ENCODE measurements around the gene STAT6.
"Not testable (repeated sequence)": the region's sequence is repeated elsewhere in the genome, so short reads cannot be mapped to it uniquely, and the experiment has no call there.

STAT6 gene

DNA sequence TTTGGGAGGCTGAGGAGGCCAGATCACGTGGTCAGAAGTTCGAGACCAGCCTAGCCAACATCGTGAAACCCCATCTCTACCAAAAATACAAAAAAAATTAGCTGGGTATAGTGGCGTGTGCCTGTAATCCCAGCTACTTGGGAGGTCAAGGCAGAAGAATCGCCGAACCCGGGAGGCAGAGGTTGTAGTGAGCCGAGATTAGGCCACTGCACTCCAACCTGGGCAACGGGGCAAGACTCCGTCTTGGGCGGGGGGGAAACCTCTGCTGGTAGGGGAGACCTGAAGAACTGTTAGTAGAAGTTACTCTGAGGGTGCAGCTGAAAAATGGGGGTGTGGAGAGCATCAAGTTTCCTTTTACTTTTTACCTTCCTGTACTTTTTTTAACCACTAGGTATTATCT, 14.9 kb upstream of the STAT6 start:
- no peak for DNase-seq

DNA sequence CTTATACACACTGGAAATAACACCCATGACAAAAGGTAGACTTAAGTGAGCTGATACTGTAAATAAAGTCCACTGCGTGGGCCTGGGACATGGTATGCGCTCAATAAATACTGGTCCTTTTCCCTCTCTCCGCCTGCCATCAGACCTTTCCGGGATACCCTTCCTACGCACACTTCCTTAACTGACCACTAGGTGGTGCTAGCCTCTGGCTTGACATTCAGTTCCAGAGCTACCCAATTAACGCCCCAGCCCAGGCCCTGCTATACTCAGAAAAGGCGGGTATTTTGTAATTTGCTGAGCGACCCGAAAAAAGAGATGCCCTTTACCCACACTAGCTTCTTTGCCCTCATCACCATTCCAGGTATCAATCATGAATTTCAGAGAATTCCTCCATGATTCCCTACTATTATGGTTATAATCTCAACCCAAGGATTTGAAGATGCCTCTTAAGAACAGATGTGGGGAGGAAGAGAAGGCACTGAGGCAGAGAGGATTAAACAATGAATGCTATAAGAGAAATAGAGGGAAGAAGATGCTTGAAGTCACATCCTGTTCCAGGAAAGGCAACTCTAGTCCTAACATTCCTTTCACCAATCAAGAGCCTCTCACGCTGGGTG, 13.2 kb upstream of the STAT6 start:
- DNase-seq = peak; percentile 76

DNA sequence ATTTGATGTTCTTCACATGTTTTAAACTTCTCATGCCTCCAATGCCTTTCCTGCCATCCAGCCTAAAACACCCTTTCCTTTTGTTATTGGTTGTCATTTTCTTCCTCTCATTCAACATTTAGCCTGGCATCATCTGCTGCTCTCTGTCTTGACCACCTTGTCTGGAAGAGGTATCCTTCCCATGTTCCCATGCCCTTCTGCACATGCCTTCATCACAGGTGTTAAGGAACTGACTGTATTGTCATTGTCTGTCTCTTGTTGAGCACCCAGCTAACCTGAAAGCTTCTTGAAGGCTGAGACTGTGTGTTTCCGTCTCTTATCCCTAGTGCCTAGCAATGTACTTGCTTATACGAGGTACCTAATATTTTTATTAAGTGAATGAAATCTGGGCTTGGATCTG, 12.7 kb upstream of the STAT6 start:
- no peak for DNase-seq

DNA sequence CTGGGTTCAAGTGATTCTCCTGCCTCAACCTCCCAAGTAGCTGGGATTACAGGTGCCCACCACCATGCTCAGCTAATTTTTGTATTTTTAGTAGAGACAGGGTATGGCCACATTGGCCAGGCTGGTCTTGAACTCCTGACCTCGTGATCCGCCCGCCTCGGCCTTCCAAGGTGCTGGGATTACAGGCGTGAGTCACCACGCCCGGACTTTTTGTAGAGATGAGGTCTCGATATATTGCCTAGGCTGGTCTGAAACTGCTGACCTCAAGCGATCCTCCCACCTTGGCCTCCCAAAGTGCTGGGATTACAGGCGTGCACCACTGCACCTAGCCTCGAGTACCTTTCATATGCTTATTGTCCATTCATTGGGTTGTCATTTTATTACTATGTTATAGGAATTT, 9.6 kb upstream of the STAT6 start:
- not testable (repeated sequence) for DNase-seq

DNA sequence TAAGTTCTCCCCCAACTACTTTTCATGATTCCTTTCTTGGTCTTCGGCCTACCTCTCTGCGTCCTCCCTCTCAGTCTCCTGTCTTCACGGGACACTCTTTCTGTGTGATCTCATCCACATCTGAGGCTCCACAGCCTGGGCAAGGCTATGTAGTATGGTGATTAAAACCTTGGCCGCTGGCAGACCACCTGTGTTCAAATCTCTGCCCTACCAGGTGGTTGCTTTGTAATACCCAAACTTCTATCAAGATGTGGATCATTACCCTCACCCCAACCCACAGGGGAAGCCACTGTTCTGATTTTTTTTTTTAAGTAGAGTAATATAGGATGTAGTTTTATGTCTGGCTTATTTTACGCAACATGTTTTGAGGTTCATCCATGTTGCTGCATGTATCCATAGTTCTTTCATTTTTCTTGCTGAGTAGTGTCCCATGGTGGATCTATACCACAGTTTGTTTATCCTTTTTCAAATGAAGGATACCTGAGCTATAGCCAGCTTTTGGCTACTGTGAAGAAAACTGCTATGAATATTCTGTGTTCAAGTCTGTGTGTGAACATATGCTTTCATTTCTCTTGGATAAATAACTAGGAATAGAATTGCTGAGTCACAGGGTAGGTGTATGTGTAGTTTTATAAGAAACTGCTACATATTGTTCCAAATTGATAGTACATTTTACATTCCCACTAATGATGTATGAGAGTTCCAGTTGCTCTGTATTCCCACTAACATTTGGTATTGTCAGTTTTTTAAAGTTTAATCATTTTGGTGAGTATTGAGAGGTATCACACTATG, 8.3 kb upstream of the STAT6 start:
- DNase-seq = no peak

DNA sequence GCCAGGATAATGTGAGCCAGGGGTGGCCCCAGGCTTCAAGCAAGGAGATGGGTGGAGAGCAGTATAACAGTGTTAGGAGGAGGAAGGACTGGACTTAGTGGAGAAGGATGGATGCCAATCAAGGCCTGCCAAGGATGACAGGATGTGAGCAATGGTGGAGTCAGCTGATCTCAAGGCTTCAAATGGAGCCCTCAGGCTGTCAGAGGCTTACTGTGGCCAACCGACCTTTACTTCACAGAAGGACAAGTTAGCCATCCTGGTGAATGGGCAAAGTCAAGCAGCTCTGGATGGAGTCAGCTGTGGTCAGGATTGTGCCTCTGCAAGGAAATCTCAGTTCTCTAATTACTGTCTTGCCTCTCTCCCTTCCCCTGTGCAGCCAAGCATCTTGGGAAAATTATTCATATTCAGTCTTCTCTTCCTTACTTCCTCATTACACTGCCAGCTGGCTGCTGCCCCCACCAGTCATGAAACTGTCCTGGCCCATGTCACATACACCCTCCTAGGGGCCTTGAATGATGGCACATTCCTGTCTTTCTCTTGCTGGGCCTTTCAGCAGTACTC, 7.6 kb upstream of the STAT6 start:
- peak; percentile 40 for DNase-seq

DNA sequence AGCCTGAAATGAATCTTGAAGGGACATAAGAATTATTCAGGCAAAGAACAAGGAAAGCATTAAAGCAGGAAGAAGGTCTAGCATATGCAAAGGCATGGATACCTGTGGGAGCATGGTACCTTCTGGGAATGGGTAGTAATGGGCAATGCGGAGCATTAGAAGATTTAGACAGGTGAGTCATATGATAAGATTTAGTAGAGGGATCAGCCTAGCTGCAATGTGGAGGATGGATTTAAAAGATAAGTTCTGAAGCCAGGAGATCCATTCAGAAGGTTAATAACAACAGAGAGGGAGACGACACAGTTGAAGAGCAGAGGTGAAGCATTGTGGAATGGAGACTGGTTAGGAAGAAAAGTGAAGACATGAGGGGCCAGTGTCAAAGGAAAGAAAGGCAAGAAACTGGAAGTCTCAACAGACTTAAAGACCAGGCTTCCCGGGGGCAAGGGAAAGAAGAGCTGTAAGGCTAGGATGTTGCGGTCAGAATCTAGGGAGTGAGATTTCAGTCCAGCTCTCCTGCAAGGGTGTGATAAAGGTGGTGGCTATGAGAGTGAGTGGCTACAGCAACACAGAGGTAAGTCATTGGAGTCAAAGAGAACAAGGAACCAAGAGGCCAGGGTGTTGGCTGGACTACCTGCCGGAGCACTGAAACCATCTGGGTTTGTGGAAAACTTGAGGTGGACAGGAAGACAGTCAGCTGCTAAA, 5.6 kb upstream of the STAT6 start:
- no peak for DNase-seq

DNA sequence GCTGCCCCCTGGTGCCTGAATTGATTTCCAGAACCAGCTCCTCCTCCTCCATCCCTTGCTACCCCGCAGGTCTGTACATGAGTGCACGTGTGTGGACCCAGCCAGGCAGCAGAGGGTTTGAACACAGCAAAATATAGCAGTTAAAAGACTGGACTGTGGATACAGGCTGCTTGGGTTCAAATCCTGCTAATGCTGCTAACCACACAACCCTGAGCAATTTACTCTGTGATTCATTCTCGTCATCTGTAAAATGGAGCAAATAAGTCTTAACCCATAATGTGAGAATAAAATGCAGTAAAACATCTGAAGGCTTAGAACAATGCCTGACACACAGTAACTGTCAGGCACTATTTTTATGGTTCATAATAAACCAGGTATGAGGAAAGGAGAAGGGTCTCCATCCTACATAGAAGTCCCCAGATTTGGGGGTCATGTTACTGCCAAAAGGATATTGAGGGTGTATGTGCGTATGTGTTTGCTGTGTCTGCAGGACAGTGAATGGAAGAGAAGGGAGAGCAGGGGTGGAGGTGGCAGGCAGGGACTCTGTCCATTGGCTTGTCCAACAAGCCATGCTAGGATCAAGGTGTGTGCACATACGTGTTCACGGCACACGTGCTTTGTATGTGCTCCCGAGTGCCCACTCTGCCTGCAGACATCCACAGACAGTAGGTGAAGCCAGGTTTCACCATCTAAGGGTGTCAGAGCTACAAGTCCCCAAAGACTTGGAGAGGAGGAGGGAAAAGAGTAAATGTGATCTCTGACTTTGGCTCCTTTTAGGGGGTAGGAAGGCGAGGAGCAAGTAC, 1.5 kb upstream of the STAT6 start:
- DNase-seq = no peak

DNA sequence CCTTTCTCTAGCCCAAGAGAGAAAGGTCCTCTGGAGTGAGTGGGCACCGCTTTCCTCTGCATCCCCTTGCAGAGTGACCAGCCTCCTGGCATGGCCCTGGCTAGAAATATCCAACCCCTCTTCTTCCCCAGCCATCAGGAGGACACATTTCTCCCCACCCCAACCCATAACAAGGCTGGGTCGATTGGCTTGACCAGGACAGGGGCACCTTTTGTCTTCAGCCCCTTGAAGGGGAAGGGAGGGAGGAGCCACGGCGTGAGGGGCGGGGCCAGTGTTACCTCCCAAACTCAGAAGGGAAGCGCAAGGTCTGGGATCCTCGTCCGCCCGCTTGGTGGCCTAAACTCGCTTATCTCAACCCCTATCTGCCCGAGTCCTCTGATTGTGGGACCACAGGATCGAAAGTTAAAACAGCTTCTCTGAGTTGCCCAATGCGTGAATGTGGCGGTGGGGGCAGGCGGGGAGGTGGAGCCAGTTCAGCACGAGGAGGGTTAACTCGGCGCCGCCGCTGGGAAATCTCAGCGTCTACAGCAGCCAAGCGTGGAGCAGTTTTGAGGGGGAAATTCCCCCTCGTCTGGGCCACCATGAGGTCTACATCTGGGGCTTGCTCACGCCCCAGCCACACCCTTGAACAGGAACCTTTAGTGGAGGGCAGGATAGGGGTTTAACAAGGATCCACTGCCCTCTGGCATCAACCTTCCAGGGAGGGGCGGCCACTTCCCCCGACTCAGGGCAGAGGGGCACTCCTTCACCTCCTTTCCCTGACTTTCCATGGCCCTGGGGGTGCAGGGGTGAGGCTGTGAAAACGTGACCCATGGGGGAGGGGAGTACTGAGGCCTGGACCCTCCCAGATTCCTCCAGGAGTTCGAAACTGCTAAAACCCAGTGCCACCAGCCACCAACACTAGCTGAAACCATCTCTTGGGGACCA, 795 bp downstream of the STAT6 start:
- DNase-seq = peak; percentile 58

DNA sequence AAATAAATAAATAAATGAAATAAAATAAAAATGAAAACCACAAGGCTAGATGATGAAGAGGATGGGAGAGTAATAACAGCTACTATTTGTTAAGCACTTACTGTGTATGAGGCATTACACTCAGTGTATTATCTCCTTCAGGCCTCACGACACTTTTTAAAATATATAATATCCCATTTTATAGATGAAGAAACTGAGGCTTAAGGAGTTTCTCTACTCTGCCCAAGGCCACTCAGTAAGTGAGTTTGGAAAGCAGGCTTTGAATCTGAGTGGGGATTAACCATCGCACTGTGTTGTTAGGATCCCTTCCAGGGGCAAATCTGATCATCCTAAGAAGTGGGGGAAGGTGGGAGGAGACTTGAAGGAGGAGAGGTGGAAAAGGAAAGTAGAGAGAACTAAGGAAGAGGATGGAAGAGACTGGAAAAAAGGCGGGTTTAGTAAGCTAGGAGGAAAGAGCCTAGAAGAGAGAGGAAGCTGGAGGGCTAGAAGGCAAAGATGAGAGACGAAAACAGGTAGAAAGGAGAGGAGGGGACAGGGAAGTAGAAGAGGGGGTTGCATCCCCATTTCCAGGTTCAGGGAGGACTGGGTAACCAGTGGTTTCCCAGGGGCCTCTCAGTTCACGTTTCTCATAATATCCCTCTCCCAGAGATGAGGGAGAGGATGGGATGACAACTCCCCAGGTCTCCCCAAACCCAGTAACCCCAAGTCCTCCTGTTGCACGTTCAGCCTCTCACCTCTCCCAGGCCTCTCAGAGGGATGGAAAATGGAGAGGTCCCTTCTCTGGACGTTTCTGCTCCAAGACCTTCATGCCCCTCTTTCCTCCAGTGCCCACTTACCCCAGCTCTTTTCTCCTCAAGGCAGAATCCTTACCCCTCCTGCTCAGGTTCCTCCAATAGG, 1.7 kb downstream of the STAT6 start:
- no peak for DNase-seq

DNA sequence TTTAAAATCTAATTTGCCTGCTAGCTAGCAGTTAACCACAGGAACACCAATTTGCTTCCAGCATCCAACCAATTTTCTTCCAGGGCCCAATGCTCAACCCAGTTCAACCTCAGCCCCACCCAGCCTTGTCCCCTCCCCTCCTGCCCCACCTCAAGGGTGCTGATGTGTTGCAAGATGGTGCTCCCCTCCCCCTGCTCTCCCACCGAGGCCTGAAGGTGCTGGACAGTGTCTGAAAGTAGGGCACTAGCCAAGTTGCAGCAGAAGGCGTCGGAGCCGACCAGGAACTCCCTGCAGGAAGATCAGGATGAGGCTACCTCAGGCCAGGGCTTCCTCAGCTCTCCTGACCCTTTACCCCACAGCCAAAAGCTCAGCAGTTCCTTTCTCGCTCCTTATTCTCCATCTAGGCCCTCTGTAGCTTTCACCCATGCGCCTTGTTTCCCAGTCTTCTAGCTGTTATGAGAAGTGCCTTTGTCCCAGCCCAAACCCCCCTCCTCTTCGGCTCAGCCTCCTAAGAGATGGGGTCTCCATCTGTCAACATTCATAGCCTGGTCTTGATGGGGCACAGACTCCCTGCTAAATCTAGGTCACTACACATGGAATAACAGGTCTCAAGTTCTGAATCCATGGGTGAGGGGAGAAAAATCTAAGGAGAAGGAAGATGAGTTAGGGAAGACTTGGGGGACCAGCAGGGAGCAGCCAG, 3.6 kb downstream of the STAT6 start:
- no peak for DNase-seq

DNA sequence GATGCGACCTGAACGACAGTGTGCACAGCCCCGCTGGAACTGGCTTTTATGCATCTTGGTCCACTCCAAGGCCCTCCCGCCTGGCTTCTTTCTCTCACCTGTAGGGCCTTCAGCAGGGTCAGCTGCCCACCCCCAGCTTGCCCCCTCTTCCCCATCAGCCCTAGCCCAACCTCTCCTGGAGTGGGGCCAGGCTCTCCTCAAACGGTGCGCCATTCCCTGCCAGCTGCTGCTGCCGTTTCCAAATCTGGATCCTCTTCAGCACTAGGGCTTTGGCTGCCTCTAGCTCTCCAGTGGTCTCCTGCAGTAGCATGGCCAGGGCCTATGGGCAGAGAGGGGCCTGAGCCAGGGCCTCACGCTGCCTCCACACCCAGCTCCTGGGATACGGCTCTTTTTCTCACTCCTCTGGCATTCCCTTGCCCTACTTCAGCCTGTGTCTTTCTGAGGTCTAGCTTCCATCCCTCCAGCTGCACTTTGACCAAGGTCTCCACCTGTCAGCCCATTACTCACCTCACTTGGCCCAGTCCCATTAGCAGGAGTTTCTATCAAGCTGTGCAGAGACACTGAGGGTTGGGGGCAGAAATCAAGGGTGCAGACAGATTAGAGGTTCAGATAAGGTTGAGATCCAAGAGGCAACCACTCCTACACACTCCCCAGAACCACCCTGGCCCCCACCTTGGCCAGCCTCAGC, 5.0 kb downstream of the STAT6 start:
- no peak for DNase-seq

DNA sequence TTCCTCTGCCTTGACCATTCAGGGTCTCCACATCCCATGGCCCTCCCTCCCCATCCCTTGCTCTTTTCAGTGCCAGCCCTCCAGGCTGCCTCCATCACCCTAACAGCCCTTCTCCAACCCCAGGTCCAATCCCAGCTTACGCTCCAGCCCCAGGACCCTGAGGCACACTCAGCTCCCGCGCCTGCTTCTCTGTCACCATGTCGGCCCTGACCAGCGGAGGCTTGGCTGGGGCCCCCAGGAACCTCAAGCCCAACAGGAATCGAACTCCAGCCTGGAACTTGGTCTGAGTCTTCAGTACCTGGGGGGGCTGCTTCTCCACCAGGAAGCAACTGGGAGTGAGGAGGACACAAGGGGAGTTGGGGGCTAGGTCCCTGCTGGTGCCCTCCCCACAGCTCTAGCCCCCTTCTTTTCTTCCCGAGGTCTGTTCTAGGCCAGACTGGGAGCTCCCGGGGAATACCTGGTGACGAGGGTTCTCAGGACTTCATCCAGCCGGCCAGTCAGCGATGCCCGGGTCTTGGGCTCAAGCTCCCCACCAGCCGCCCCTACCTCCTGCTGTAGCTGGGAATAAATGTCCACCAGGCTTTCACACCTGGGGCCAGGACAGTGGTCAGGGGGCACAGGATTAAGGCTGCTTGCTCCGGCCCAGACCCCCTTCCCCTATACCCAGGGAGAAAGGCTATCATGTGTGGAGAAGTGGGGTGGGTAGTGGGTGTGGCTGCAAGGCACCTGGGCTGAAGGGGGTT, 6.0 kb downstream of the STAT6 start:
- no peak for DNase-seq

DNA sequence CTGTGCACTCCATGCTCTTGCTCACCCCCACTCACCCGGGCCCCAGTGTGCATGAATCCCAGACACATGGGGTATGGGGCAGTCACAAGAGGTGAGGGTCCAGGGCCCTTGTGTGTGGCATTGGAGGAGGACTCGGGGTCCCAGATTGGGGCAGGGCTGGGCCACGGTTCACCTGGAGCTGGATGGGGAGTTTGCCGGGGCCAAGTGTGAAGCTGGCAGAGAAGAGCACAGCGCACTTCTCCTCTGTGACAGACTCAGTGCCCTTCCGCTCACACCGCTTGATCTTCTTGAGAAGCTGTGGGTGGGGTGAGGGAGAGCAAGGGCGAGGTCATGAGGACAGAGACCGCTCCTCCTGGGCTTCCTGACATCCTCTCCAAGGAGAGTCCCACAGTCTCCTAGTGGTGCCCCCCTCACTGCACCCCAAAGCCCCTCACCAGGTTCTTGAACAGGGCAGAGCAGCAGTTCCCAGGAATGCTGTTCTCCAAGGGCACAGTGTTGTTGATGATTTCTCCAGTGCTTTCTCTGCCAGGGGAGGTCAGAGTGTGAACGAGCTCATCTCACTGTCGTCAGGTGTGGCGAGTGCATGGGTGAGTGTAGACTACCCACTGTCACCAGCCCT, 6.8 kb downstream of the STAT6 start:
- DNase-seq = no peak

DNA sequence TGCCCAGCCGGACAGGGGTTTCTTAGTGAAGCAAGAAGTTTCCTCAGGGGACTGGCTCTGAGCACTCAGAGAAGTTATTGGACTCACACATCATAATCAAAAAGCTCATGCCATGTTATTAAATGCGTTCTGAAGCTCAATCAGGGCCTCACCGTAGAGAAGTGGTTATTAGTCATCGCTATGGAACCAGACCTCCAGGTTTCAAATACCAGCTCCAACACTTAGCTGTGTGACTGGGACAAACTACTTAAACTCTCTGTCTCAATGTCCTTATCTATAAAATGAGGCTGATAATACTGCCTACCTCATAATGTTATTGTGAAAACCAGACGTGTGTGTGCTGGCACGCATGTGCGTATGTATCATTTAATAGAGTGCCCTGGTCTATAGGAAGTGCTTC, 7.3 kb downstream of the STAT6 start:
- DNase-seq = no peak

DNA sequence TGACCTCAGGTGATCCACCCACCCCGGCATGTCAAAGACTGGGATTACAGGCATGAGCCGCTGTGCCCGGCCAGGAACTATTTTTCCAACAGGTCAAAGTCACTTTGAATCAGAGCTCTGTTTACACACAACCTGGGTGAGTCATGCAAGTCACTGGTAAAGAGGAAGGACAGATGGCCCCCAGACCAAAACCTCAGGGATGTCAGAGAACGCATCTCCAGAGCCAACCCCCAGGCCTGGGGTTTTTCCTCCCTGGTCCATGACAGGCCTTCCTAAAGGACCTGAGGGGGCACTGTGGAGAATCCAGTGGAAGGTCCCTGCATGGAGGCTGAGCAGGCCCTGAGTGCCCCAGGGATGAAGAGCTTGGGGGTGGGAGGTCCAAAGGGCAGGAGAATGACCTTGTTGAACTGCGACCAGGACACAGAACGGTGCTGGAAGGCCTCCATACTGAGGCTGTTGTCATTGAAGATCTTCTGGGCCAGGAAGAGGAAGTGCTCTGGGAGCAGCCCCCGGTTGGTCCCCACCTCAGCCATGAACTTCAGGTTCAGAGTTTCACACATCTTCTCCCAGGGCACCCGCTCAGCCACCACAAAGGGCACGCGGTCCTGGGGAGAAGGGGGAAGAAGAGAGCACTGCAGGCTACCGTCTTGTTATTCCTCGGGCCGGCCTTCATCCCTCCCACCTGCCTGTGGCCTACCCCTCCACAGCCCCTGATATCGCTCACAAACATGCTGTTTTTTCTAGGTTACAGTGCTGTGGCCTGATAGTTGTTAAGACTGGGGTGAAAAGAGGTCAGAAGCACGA, 9.1 kb downstream of the STAT6 start:
- DNase-seq = no peak

DNA sequence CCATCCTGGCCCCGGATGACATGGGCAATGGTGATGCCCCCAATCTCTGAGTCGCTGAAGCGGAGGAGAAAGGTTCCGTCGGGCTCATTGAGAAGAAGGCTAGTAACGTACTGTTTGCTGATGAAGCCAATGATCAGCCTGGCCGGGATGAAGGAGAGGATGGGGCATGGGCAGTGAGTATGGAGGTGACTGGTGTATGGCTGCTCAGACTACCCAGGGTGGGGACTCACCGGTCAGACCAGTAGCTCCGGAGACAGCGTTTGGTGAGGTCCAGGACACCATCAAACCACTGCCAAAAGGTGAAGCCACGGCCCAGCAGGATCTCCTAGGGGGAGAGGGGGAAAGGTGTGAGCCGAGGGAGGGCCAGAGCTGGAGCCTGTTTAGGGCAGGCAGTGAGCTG, 11.4 kb downstream of the STAT6 start:
- DNase-seq = no peak

Measured in fibroblast of skin of back (primary cell).